Mesenchymal stem cell (in vitro differentiated cells and primary cell): ENCODE results near the gene CACNA2D2.

Experiments
- DNase-seq: peaks from one replicate; pipeline ENCODE4 v3.0.0-alpha.2; 2013
- H2AFZ ChIP-seq: one replicate; pipeline ENCODE4 v1.6.1; 2013; ENCODE audit warnings: low read depth, mild to moderate bottlenecking, control low read depth, inconsistent platforms, low read length, moderate library complexity
- H2AK5ac ChIP-seq: 2 replicates; pipeline ENCODE4 v1.6.1; 2013; ENCODE audit warnings: low read length, moderate library complexity, mild to moderate bottlenecking, inconsistent platforms; ENCODE audit not compliant: severe bottlenecking
- H2BK120ac ChIP-seq: one replicate; pipeline ENCODE4 v1.6.1; 2013; ENCODE audit warnings: low read depth, mild to moderate bottlenecking, inconsistent platforms, low read length, moderate library complexity
- H2BK12ac ChIP-seq, 2 experiments: one replicate each; pipeline ENCODE4 v1.6.1; 2013; ENCODE audit warnings: inconsistent platforms in 2 of 2, low read length in 2 of 2, mild to moderate bottlenecking in 2 of 2, moderate library complexity in 2 of 2, control low read depth in 1 of 2
- H2BK15ac ChIP-seq: one replicate; pipeline ENCODE4 v1.6.1; 2013; ENCODE audit warnings: mild to moderate bottlenecking, low read depth, inconsistent platforms; ENCODE audit not compliant: poor library complexity, severe bottlenecking
- H2BK5ac ChIP-seq: 2 replicates; pipeline ENCODE4 v1.6.1; 2013; ENCODE audit warnings: low read depth, mild to moderate bottlenecking, low read length, control low read depth, inconsistent platforms; ENCODE audit not compliant: poor library complexity, severe bottlenecking
- H3K14ac ChIP-seq, 2 experiments: one replicate each; pipeline ENCODE4 v1.6.1; 2013; ENCODE audit warnings: inconsistent platforms in 2 of 2, low read length in 2 of 2, control low read depth in 1 of 2, mild to moderate bottlenecking in 1 of 2, moderate library complexity in 1 of 2
- H3K18ac ChIP-seq, 2 experiments: one replicate each; pipeline ENCODE4 v1.6.1; 2013; ENCODE audit warnings: inconsistent platforms in 2 of 2, low read length in 2 of 2, control low read depth in 1 of 2, low read depth in 1 of 2, mild to moderate bottlenecking in 1 of 2
- H3K23ac ChIP-seq, 2 experiments: one replicate each; pipeline ENCODE4 v1.6.1; 2013; ENCODE audit warnings: inconsistent platforms in 2 of 2, low read length in 2 of 2, mild to moderate bottlenecking in 2 of 2, moderate library complexity in 2 of 2, control low read depth in 1 of 2
- H3K27ac ChIP-seq: 2 replicates; pipeline ENCODE4 v1.5.1; 2013; ENCODE audit warnings: mild to moderate bottlenecking, moderate library complexity, low read length, control low read depth, inconsistent platforms; ENCODE audit not compliant: poor library complexity, severe bottlenecking
- H3K27me3 ChIP-seq, 2 experiments: 2 replicates each; pipeline versions ENCODE4 v1.6.1 to v1.7.0; 2013; ENCODE audit warnings: low read length in 2 of 2, mild to moderate bottlenecking in 2 of 2, moderate library complexity in 2 of 2, control low read depth in 1 of 2, inconsistent platforms in 1 of 2; ENCODE audit not compliant: control insufficient read depth in 1 of 2, insufficient read depth in 1 of 2
- H3K36me3 ChIP-seq, 2 experiments: 2 replicates each; pipeline versions ENCODE4 v1.6.1 to v1.7.0; 2013; ENCODE audit warnings: low read length in 2 of 2, control low read depth in 1 of 2, inconsistent platforms in 1 of 2, low read depth in 1 of 2, mild to moderate bottlenecking in 1 of 2; ENCODE audit not compliant: insufficient read depth in 2 of 2, control insufficient read depth in 1 of 2
- H3K4ac ChIP-seq, 2 experiments: one replicate each; pipeline ENCODE4 v1.6.1; 2013; ENCODE audit warnings: inconsistent platforms in 2 of 2, low read length in 2 of 2, mild to moderate bottlenecking in 2 of 2, moderate library complexity in 2 of 2, control low read depth in 1 of 2, low read depth in 1 of 2
- H3K4me1 ChIP-seq: 2 replicates; pipeline ENCODE4 v1.6.1; 2013; ENCODE audit warnings: low read depth, low read length, control low read depth; ENCODE audit not compliant: control insufficient read depth, insufficient read depth
- H3K4me2 ChIP-seq: 2 replicates; pipeline ENCODE4 v1.6.1; 2013; ENCODE audit warnings: low read length, mild to moderate bottlenecking, inconsistent platforms; ENCODE audit not compliant: poor library complexity, severe bottlenecking
- H3K4me3 ChIP-seq, 2 experiments: 2 replicates each; pipeline versions ENCODE4 v1.5.1 to v1.7.0; 2013; ENCODE audit warnings: low read length in 2 of 2, mild to moderate bottlenecking in 2 of 2, control low read depth in 1 of 2, low read depth in 1 of 2; ENCODE audit not compliant: insufficient read depth in 1 of 2
- H3K79me1 ChIP-seq: replicated peaks from 2 replicates; pipeline ENCODE4 v1.6.1; 2013; ENCODE audit warnings: mild to moderate bottlenecking, control low read depth, low read length, inconsistent platforms; ENCODE audit not compliant: poor library complexity, severe bottlenecking
- H3K9ac ChIP-seq: 2 replicates; pipeline ENCODE4 v1.7.0; 2013; ENCODE audit warnings: mild to moderate bottlenecking, low read length, moderate library complexity
- H3K9me3 ChIP-seq: 2 replicates; pipeline ENCODE4 v1.7.0; 2013; ENCODE audit warnings: mild to moderate bottlenecking, low read length; ENCODE audit not compliant: control insufficient read depth
- H4K8ac ChIP-seq: one replicate; pipeline ENCODE4 v1.6.1; 2013; ENCODE audit warnings: inconsistent platforms, mild to moderate bottlenecking, low read length, moderate library complexity
- H4K91ac ChIP-seq: one replicate; pipeline ENCODE4 v1.6.1; 2013; ENCODE audit warnings: mild to moderate bottlenecking, low read length, inconsistent platforms
- WGBS: methylation state at CpG from one replicate; pipeline ENCODE4 v1.1.7; 2013; ENCODE audit warnings: mixed read lengths; 5-methylcytosine and 5-hydroxymethylcytosine counted together

Gene CACNA2D2

GRCh38 chr3:50493623-50494022 lies 9.8 kb downstream of the CACNA2D2 start:
- no peak overlapping the region for H2BK15ac ChIP-seq
- no peaks in the 10 kb centered on the region for H3K36me3 ChIP-seq
- peaks cover 35 to 59% of the 10 kb centered on the region in 2 experiments for H3K27me3 ChIP-seq
- H3K79me1 ChIP-seq: no peaks in the 10 kb centered on the region
- no peak overlapping the region for H3K9ac ChIP-seq
- H2AK5ac ChIP-seq: no peak overlapping the region
- no peak overlapping the region for H3K4me2 ChIP-seq
- H3K4me1 ChIP-seq: no peaks in the 10 kb centered on the region
- no peak overlapping the region for H4K8ac ChIP-seq
- no peak overlapping the region for H2AFZ ChIP-seq
- no peak overlapping the region for H3K4me3 ChIP-seq
- no peaks in the 10 kb centered on the region for H3K9me3 ChIP-seq
- no peak overlapping the region for H2BK12ac ChIP-seq
- no peak overlapping the region for H4K91ac ChIP-seq
- no peak overlapping the region for H3K18ac ChIP-seq
- H3K27ac ChIP-seq: no peak overlapping the region
- no peak overlapping the region for H3K14ac ChIP-seq
- no peak for DNase-seq
- H3K4ac ChIP-seq: no peak overlapping the region
- H2BK5ac ChIP-seq: no peak overlapping the region
- no peak overlapping the region for H3K23ac ChIP-seq
- 82% methylated on average over 11 of the region's 11 CpGs for whole genome bisulfite sequencing
- H2BK120ac ChIP-seq: no peak overlapping the region

GRCh38 chr3:50493086-50493485 lies 10.3 kb downstream of the CACNA2D2 start:
- Histone ChIP-seq H3K36me3 (no peaks in the 10 kb centered on the region), H2AFZ (no peak overlapping the region), H3K27me3 (peaks cover 29 to 54% of the 10 kb centered on the region in 2 experiments), H3K27ac (no peak overlapping the region), H2AK5ac (no peak overlapping the region), H3K23ac (no peak overlapping the region), H3K4me1 (no peaks in the 10 kb centered on the region), H3K9ac (no peak overlapping the region), H2BK120ac (no peak overlapping the region), H3K4ac (no peak overlapping the region), H4K8ac (no peak overlapping the region), H2BK5ac (no peak overlapping the region), H2BK15ac (no peak overlapping the region), H4K91ac (no peak overlapping the region), H3K18ac (no peak overlapping the region), H3K4me2 (no peak overlapping the region), H3K14ac (no peak overlapping the region), H3K79me1 (no peaks in the 10 kb centered on the region), H3K9me3 (no peaks in the 10 kb centered on the region), H3K4me3 (no peak overlapping the region), H2BK12ac (no peak overlapping the region)
- 83% methylated on average over 4 of the region's 4 CpGs for WGBS
- no peak for DNase-seq

- H4K8ac ChIP-seq: no peak overlapping the region
- H3K4me2 ChIP-seq: no peak overlapping the region
- no peak overlapping the region for H2BK5ac ChIP-seq
- H2BK120ac ChIP-seq: no peak overlapping the region
- no peak overlapping the region for H3K18ac ChIP-seq
- no peaks in the 10 kb centered on the region for H3K9me3 ChIP-seq
- 72% methylated on average over 5 of the region's 5 CpGs for WGBS
- H3K4ac ChIP-seq: no peak overlapping the region
- H3K36me3 ChIP-seq: no peaks in the 10 kb centered on the region
- H3K4me3 ChIP-seq: no peak overlapping the region
- no peak overlapping the region for H2AK5ac ChIP-seq
- no peaks in the 10 kb centered on the region for H3K4me1 ChIP-seq
- no peak overlapping the region for H3K27ac ChIP-seq
- no peak overlapping the region for H2BK12ac ChIP-seq
- H3K23ac ChIP-seq: no peak overlapping the region
- H2AFZ ChIP-seq: no peak overlapping the region
- no peak overlapping the region for H3K9ac ChIP-seq
- no peak overlapping the region for H3K14ac ChIP-seq
- no peak overlapping the region for H4K91ac ChIP-seq
- no peak overlapping the region for H2BK15ac ChIP-seq
- peaks cover 18 to 35% of the 10 kb centered on the region in 2 experiments for H3K27me3 ChIP-seq
- DNase-seq: no peak
- H3K79me1 ChIP-seq: no peaks in the 10 kb centered on the region
Measured at GRCh38 chr3:50491023-50491422, 12.4 kb downstream of the CACNA2D2 start.

DNA sequence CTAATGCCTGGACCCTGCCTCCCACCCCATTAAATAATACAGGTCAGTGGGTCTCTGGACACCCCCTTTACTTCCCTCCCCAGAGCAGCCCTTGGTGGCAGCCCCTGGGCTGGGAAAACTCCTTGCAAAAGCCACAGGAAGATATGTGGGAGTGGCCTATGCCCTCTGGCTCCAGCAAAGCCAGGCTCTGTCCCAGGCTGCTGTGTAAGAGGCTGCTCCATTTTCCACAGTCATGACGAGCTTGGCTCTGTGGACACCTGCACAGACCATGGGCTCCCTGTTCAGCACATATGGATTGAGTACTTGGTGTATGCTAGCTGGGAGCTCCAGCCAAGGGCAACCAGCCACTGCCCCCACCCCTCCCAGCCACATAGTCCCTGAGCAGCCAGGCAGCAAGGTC lies 13.0 kb downstream of the CACNA2D2 start:
- Histone ChIP-seq H3K79me1 (no peaks in the 10 kb centered on the region), H3K27me3 (peaks cover 16 to 29% of the 10 kb centered on the region in 2 experiments), H2BK15ac (no peak overlapping the region), H3K4me1 (no peaks in the 10 kb centered on the region), H4K8ac (no peak overlapping the region), H2BK5ac (no peak overlapping the region), H2BK120ac (no peak overlapping the region), H3K9me3 (no peaks in the 10 kb centered on the region), H3K23ac (no peak overlapping the region), H2AK5ac (no peak overlapping the region), H2BK12ac (no peak overlapping the region), H3K4me3 (no peak overlapping the region), H3K14ac (no peak overlapping the region), H3K4ac (no peak overlapping the region), H2AFZ (no peak overlapping the region), H3K9ac (no peak overlapping the region), H3K27ac (no peak overlapping the region), H3K18ac (no peak overlapping the region), H3K4me2 (no peak overlapping the region), H3K36me3 (no peaks in the 10 kb centered on the region), H4K91ac (no peak overlapping the region)
- WGBS: 13% methylated on average over 1 of the region's 1 CpG
- DNase-seq: no peak
